ENCODE measurements around the gene CAMK2A. TPM values are rescaled to one million over a fixed set of nuclear protein-coding genes. Genes with fewer than 3 reads are reported as not detected.
"Not testable (repeated sequence)": the region's sequence is repeated elsewhere in the genome, so short reads cannot be mapped to it uniquely, and the experiment has no call there.

Gene CAMK2A
- total RNA-seq, 1 donor from 2014 or later, result not detected

DNA sequence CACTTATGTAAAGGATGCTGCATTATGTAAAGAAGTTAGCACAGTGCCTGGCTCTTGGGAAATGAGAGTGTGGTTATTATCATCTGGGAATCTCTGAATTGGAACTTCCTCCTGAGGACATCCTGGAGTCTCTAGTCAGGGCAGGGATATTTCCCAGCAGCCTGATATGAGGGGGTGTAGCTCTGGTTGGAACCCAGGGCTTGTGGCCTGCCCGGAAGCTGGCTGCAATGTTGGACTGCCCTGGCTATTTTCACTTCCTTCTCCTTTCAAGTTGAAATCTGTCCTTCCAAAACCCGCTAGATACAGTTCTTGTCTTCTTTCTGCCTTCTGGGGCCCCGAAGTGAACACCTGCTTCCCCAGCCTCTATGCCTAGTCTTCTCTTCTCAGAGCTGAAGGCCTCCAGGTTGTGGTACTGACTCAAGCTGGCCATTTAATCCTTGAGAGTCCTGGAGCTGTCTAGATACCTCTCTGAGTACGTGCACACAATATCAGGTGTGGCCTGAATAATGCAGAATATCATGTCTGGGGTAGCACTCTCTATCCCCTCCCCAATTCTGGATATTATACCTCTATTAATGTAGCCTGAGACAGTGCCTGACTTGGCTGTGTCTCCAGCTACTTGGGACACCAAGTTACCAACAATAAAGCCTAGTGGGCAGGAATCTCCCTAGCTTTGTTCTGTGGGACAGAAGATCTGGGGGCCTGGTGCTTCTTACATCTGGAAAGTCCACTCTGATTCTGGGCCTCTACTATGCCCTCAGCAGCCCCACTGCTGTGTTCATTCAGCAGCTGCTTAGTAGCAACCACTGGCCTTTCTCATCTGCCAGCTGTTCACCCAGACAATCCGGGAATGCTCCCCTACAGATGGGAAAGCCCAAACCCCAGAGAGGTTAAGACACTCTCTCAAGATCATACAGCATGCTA, 54.7 kb downstream of the CAMK2A start:
- Mint-ChIP-seq H3K9me3 (ENCODE audit: low read depth) (no peaks in the 10 kb centered on the region), H3K4me3 (ENCODE audit: unreplicated experiment) (no peak overlapping the region), H3K27ac (ENCODE audit: unreplicated experiment) (no peak overlapping the region), H3K36me3 (ENCODE audit: low read depth) (no peaks in the 10 kb centered on the region), H3K27me3 (ENCODE audit: low read depth) (no peaks in the 10 kb centered on the region), H3K4me1 (ENCODE audit: low read depth) (no peaks in the 10 kb centered on the region)
- TF ChIP-seq, protein P1, sequence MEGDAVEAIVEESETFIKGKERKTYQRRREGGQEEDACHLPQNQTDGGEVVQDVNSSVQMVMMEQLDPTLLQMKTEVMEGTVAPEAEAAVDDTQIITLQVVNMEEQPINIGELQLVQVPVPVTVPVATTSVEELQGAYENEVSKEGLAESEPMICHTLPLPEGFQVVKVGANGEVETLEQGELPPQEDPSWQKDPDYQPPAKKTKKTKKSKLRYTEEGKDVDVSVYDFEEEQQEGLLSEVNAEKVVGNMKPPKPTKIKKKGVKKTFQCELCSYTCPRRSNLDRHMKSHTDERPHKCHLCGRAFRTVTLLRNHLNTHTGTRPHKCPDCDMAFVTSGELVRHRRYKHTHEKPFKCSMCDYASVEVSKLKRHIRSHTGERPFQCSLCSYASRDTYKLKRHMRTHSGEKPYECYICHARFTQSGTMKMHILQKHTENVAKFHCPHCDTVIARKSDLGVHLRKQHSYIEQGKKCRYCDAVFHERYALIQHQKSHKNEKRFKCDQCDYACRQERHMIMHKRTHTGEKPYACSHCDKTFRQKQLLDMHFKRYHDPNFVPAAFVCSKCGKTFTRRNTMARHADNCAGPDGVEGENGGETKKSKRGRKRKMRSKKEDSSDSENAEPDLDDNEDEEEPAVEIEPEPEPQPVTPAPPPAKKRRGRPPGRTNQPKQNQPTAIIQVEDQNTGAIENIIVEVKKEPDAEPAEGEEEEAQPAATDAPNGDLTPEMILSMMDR (IDR thresholded peaks at IDR 0.05), result no peak
- DNase-seq (ENCODE audit: low spot score), result no peak

DNA sequence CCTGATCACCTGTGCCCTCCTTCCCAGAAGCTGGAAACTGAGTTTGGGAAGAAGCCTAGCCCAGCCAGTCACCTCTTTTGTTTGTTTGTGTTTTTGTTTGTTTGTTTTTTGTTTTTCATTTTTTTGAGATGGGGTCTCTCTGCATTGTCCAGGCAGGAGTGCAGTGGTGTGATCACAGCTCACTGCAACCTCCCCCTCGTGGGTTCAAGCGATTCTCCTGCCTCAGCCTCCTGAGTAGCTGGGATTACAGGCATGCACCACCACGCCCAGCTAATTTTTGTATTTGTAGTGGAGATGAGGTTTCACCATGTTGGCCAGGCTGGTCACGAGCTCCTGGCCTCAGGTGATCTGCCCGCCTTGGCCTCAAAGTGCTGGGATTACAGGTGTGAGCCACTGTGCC, 55.9 kb downstream of the CAMK2A start:
- H3K27me3 Mint-ChIP-seq (ENCODE audit: low read depth); DNase-seq (ENCODE audit: low spot score); H3K9me3 Mint-ChIP-seq (ENCODE audit: low read depth); H3K4me3 Mint-ChIP-seq (ENCODE audit: unreplicated experiment); H3K4me1 Mint-ChIP-seq (ENCODE audit: low read depth); H3K27ac Mint-ChIP-seq (ENCODE audit: unreplicated experiment); H3K36me3 Mint-ChIP-seq (ENCODE audit: low read depth): not testable (repeated sequence)

- Mint-ChIP-seq H3K36me3 (ENCODE audit: low read depth) (no peaks in the 10 kb centered on the region), H3K9me3 (ENCODE audit: low read depth) (no peaks in the 10 kb centered on the region), H3K27me3 (ENCODE audit: low read depth) (no peaks in the 10 kb centered on the region), H3K27ac (ENCODE audit: unreplicated experiment) (no peak overlapping the region), H3K4me1 (ENCODE audit: low read depth) (no peaks in the 10 kb centered on the region), H3K4me3 (ENCODE audit: unreplicated experiment) (no peak overlapping the region)
- no peak for DNase-seq (ENCODE audit: low spot score)
- TF ChIP-seq, protein P1 (IDR thresholded peaks at IDR 0.05), result no peak
These were observed 58.7 kb downstream of the CAMK2A start for GRCh38 chr5:150230842-150231241.

GRCh38 chr5:150229571-150229970, 60.0 kb downstream of the CAMK2A start:
- Mint-ChIP-seq H3K27me3 (ENCODE audit: low read depth) (no peaks in the 10 kb centered on the region), H3K4me1 (ENCODE audit: low read depth) (no peaks in the 10 kb centered on the region), H3K4me3 (ENCODE audit: unreplicated experiment) (no peak overlapping the region), H3K9me3 (ENCODE audit: low read depth) (no peaks in the 10 kb centered on the region), H3K27ac (ENCODE audit: unreplicated experiment) (no peak overlapping the region), H3K36me3 (ENCODE audit: low read depth) (no peaks in the 10 kb centered on the region)
- DNase-seq (ENCODE audit: low spot score), result no peak
- TF ChIP-seq, protein P1 (IDR thresholded peaks at IDR 0.05), result no peak

- no peak for DNase-seq (ENCODE audit: low spot score)
- H3K4me3 Mint-ChIP-seq (ENCODE audit: unreplicated experiment), result no peak overlapping the region
- no peaks in the 10 kb centered on the region for H3K36me3 Mint-ChIP-seq (ENCODE audit: low read depth)
- no peaks in the 10 kb centered on the region for H3K27me3 Mint-ChIP-seq (ENCODE audit: low read depth)
- H3K4me1 Mint-ChIP-seq (ENCODE audit: low read depth), result no peaks in the 10 kb centered on the region
- TF ChIP-seq, protein P1 (IDR thresholded peaks at IDR 0.05), result no peak
- no peaks in the 10 kb centered on the region for H3K9me3 Mint-ChIP-seq (ENCODE audit: low read depth)
- H3K27ac Mint-ChIP-seq (ENCODE audit: unreplicated experiment), result no peak overlapping the region
These were observed 61.8 kb downstream of the CAMK2A start for GRCh38 chr5:150227606-150228273.

Measured in chondrocyte (in vitro differentiated cells).